HEK293 (cell line): Measurements from ENCODE around the gene UTP3.

Experiments
- CTCF ChIA-PET: fragments of 350-600 bp; formaldehyde crosslinking; extraction: SDS; loops from one replicate; lab custom pipeline; 2021; ENCODE audit warnings: antibody characterized with exemption; lab: Yijun Ruan, JAX
- POLR2A ChIA-PET: fragments of 300-600 bp; formaldehyde crosslinking; extraction: SDS; loops from one replicate; lab custom pipeline; 2020; ENCODE audit warnings: antibody characterized with exemption, inconsistent platforms; lab: Yijun Ruan, JAX
- H3K27ac ChIP-seq: fragments of 200-500 bp; sonication (Bioruptor generic); 2 replicates; pipeline ENCODE4 v1.5.1; 2014; ENCODE audit warnings: low read depth, low read length, control low read depth, inconsistent platforms; ENCODE audit errors: extremely low read depth
- H3K36me3 ChIP-seq, 2 experiments: fragments of 200-500 bp in 1 of 2; sonication (Bioruptor generic) in 1 of 2; 1 replicate in 1 of 2; 2 replicates in 1 of 2; pipeline ENCODE4 v1.5.1; 2014 to 2017; ENCODE audit warnings: inconsistent platforms in 2 of 2, low read length in 2 of 2; ENCODE audit not compliant: control insufficient read depth in 2 of 2, insufficient read depth in 1 of 2
- H3K4me1 ChIP-seq: fragments of 200-500 bp; sonication (Bioruptor generic); 2 replicates; pipeline ENCODE4 v1.5.1; 2014; ENCODE audit warnings: mild to moderate bottlenecking, low read length, inconsistent platforms; ENCODE audit not compliant: control insufficient read depth, insufficient read depth
- H3K4me3 ChIP-seq: 2 replicates; pipeline ENCODE4 v1.5.1; 2011; ENCODE audit warnings: low read depth, mild to moderate bottlenecking, control low read depth, low read length, moderate library complexity
- H3K9me3 ChIP-seq: fragments of 200-500 bp; sonication (Bioruptor generic); 2 replicates; pipeline ENCODE4 v1.5.1; 2014; ENCODE audit warnings: low read depth, low read length, inconsistent platforms; ENCODE audit not compliant: control insufficient read depth, insufficient read depth
- GLI4 ChIP-seq: fragments of 450-650 bp; formaldehyde crosslinking; IDR thresholded peaks from 2 replicates; pipeline ENCODE4 v1.5.1; 2016; ENCODE audit warnings: missing biosample characterization, missing genetic modification characterization
- IKZF3 ChIP-seq: fragments of 450-650 bp; IDR thresholded peaks from 2 replicates; pipeline ENCODE4 v1.5.0; 2018; ENCODE audit warnings: missing biosample characterization, mild to moderate bottlenecking, missing genetic modification characterization, moderate library complexity
- KLF7 ChIP-seq: fragments of 450-650 bp; formaldehyde crosslinking; IDR thresholded peaks from 2 replicates; pipeline ENCODE4 v1.5.1; 2016; ENCODE audit warnings: missing biosample characterization, missing genetic modification characterization, borderline replicate concordance
- MZF1 ChIP-seq: fragments of 450-650 bp; formaldehyde crosslinking; IDR thresholded peaks from 2 replicates; pipeline ENCODE4 v1.5.1; 2017; ENCODE audit warnings: missing biosample characterization, missing genetic modification characterization, borderline replicate concordance
- OSR2 ChIP-seq: fragments of 450-650 bp; formaldehyde crosslinking; IDR thresholded peaks from 2 replicates; pipeline ENCODE4 v1.5.1; 2016; ENCODE audit warnings: missing biosample characterization, missing genetic modification characterization
- WT1 ChIP-seq: fragments of 450-650 bp; formaldehyde crosslinking; IDR thresholded peaks from 2 replicates; pipeline ENCODE4 v1.5.1; 2016; ENCODE audit warnings: missing biosample characterization, missing genetic modification characterization
- ZBTB7A ChIP-seq: fragments of 450-650 bp; formaldehyde crosslinking; IDR thresholded peaks from 2 replicates; pipeline ENCODE4 v1.5.1; 2016; ENCODE audit warnings: low read depth, missing biosample characterization, missing genetic modification characterization
- ZNF155 ChIP-seq: fragments of 450-650 bp; formaldehyde crosslinking; IDR thresholded peaks from 2 replicates; pipeline ENCODE4 v1.5.1; 2016; ENCODE audit warnings: missing biosample characterization, missing genetic modification characterization
- ZNF184 ChIP-seq: fragments of 450-650 bp; IDR thresholded peaks from 2 replicates; pipeline ENCODE4 v1.5.1; 2018; ENCODE audit warnings: missing biosample characterization, mild to moderate bottlenecking, missing genetic modification characterization
- ZNF19 ChIP-seq: fragments of 450-650 bp; formaldehyde crosslinking; IDR thresholded peaks from 2 replicates; pipeline ENCODE4; 2016; ENCODE audit warnings: missing biosample characterization, missing genetic modification characterization, low read depth
- ZNF214 ChIP-seq: fragments of 450-650 bp; formaldehyde crosslinking; IDR thresholded peaks from 2 replicates; pipeline ENCODE4 v1.5.1; 2017; ENCODE audit warnings: missing biosample characterization, mild to moderate bottlenecking, missing genetic modification characterization, borderline replicate concordance
- ZNF530 ChIP-seq: fragments of 450-650 bp; formaldehyde crosslinking; IDR thresholded peaks from 2 replicates; pipeline ENCODE4 v1.5.1; 2016; ENCODE audit warnings: low read depth, missing biosample characterization, missing genetic modification characterization
- ZNF560 ChIP-seq: fragments of 450-650 bp; formaldehyde crosslinking; IDR thresholded peaks from 2 replicates; pipeline ENCODE4 v1.5.1; 2017; ENCODE audit warnings: missing biosample characterization, missing genetic modification characterization, borderline replicate concordance
- ZNF585B ChIP-seq: fragments of 450-650 bp; formaldehyde crosslinking; IDR thresholded peaks from 2 replicates; pipeline ENCODE4 v1.5.1; 2016; ENCODE audit warnings: missing biosample characterization, missing genetic modification characterization
- ZNF792 ChIP-seq: fragments of 450-650 bp; formaldehyde crosslinking; IDR thresholded peaks from 2 replicates; pipeline ENCODE4 v1.5.1; 2016; ENCODE audit warnings: missing biosample characterization, missing genetic modification characterization
- TF ChIP-seq, protein P1 (sequence below): fragments of 450-650 bp; formaldehyde crosslinking; IDR thresholded peaks from 2 replicates; pipeline ENCODE4 v1.5.1; 2016; ENCODE audit warnings: missing biosample characterization, missing genetic modification characterization, borderline replicate concordance
- TF ChIP-seq, protein P2 (sequence below): fragments of 450-650 bp; formaldehyde crosslinking; conservative IDR thresholded peaks from 2 replicates; pipeline ENCODE4 v1.5.1; 2016; ENCODE audit warnings: low read depth, missing biosample characterization, missing genetic modification characterization
- TF ChIP-seq, protein P3 (sequence below): fragments of 450-650 bp; formaldehyde crosslinking; optimal IDR thresholded peaks from 2 replicates; pipeline ENCODE3; 2016; ENCODE audit warnings: missing biosample characterization, mild to moderate bottlenecking, missing genetic modification characterization
- TF ChIP-seq, protein P4 (sequence below): fragments of 450-650 bp; formaldehyde crosslinking; IDR thresholded peaks from 2 replicates; pipeline ENCODE4 v1.5.1; 2017; ENCODE audit warnings: missing biosample characterization, missing genetic modification characterization
- TF ChIP-seq, protein P5 (sequence below): fragments of 450-650 bp; formaldehyde crosslinking; IDR thresholded peaks from 2 replicates; pipeline ENCODE4 v1.5.1; 2016; ENCODE audit warnings: missing biosample characterization, missing genetic modification characterization, low read depth

The UTP3 gene

DNA sequence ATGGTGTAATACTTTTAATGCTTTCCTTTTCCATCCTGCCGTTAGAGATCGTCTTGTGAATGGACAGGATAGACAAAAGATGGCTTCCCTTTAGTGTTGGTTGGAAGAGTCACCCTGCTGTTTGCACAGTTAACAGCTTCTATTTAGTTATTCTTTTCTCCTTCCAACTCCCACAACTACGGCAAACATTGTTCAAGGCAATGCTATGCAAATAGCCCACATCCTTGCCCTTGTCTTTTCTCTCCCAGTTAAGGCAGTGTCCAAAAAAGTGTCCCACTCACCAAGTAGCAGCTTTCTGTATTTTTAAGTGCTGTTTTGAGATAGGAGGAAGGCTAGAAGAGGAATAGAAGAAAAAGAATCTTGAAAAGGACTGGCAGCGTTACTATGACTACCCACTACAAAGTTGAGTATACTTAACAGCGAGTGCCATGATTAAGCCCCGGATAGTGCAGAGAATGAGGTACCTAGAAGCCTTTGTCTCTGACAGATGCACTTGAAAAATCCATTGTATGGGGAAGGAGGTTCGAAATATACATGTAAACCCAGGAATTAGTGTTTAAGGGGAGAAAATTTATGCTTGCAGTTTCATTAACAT lies 21.4 kb downstream of the UTP3 start:
- no peak overlapping the region for H3K27ac ChIP-seq

More for the DNA sequence above, 21.4 kb downstream of the UTP3 start:
- 0 out of 2 replicates have a peak, but pooled peaks cover 2% of the 10 kb centered on the region for H3K4me1 ChIP-seq
- TF ChIP-seq IKZF3 (tag by site-specific recombination) = no peak
- TF ChIP-seq MZF1 (tag by site-specific recombination) = no peak
- TF ChIP-seq ZNF155 (tag by site-specific recombination) = no peak
- no peak for TF ChIP-seq ZNF530 (tag by site-specific recombination)
- TF ChIP-seq ZBTB7A = no peak
- TF ChIP-seq OSR2 (tag by site-specific recombination) = no peak
- no peak for TF ChIP-seq ZNF585B
- TF ChIP-seq, protein P1, sequence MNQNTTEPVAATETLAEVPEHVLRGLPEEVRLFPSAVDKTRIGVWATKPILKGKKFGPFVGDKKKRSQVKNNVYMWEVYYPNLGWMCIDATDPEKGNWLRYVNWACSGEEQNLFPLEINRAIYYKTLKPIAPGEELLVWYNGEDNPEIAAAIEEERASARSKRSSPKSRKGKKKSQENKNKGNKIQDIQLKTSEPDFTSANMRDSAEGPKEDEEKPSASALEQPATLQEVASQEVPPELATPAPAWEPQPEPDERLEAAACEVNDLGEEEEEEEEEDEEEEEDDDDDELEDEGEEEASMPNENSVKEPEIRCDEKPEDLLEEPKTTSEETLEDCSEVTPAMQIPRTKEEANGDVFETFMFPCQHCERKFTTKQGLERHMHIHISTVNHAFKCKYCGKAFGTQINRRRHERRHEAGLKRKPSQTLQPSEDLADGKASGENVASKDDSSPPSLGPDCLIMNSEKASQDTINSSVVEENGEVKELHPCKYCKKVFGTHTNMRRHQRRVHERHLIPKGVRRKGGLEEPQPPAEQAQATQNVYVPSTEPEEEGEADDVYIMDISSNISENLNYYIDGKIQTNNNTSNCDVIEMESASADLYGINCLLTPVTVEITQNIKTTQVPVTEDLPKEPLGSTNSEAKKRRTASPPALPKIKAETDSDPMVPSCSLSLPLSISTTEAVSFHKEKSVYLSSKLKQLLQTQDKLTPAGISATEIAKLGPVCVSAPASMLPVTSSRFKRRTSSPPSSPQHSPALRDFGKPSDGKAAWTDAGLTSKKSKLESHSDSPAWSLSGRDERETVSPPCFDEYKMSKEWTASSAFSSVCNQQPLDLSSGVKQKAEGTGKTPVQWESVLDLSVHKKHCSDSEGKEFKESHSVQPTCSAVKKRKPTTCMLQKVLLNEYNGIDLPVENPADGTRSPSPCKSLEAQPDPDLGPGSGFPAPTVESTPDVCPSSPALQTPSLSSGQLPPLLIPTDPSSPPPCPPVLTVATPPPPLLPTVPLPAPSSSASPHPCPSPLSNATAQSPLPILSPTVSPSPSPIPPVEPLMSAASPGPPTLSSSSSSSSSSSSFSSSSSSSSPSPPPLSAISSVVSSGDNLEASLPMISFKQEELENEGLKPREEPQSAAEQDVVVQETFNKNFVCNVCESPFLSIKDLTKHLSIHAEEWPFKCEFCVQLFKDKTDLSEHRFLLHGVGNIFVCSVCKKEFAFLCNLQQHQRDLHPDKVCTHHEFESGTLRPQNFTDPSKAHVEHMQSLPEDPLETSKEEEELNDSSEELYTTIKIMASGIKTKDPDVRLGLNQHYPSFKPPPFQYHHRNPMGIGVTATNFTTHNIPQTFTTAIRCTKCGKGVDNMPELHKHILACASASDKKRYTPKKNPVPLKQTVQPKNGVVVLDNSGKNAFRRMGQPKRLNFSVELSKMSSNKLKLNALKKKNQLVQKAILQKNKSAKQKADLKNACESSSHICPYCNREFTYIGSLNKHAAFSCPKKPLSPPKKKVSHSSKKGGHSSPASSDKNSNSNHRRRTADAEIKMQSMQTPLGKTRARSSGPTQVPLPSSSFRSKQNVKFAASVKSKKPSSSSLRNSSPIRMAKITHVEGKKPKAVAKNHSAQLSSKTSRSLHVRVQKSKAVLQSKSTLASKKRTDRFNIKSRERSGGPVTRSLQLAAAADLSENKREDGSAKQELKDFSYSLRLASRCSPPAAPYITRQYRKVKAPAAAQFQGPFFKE (tag by site-specific recombination) = no peak
- TF ChIP-seq ZNF19 (tag by site-specific recombination) = no peak
- TF ChIP-seq ZNF214 (tag by site-specific recombination) = no peak
- no peak for TF ChIP-seq WT1 (tag by site-specific recombination)
- no peak for TF ChIP-seq KLF7 (tag by site-specific recombination)
- no peak for TF ChIP-seq ZNF560
- no peak for TF ChIP-seq ZNF184 (tag by site-specific recombination)
- TF ChIP-seq, protein P2, sequence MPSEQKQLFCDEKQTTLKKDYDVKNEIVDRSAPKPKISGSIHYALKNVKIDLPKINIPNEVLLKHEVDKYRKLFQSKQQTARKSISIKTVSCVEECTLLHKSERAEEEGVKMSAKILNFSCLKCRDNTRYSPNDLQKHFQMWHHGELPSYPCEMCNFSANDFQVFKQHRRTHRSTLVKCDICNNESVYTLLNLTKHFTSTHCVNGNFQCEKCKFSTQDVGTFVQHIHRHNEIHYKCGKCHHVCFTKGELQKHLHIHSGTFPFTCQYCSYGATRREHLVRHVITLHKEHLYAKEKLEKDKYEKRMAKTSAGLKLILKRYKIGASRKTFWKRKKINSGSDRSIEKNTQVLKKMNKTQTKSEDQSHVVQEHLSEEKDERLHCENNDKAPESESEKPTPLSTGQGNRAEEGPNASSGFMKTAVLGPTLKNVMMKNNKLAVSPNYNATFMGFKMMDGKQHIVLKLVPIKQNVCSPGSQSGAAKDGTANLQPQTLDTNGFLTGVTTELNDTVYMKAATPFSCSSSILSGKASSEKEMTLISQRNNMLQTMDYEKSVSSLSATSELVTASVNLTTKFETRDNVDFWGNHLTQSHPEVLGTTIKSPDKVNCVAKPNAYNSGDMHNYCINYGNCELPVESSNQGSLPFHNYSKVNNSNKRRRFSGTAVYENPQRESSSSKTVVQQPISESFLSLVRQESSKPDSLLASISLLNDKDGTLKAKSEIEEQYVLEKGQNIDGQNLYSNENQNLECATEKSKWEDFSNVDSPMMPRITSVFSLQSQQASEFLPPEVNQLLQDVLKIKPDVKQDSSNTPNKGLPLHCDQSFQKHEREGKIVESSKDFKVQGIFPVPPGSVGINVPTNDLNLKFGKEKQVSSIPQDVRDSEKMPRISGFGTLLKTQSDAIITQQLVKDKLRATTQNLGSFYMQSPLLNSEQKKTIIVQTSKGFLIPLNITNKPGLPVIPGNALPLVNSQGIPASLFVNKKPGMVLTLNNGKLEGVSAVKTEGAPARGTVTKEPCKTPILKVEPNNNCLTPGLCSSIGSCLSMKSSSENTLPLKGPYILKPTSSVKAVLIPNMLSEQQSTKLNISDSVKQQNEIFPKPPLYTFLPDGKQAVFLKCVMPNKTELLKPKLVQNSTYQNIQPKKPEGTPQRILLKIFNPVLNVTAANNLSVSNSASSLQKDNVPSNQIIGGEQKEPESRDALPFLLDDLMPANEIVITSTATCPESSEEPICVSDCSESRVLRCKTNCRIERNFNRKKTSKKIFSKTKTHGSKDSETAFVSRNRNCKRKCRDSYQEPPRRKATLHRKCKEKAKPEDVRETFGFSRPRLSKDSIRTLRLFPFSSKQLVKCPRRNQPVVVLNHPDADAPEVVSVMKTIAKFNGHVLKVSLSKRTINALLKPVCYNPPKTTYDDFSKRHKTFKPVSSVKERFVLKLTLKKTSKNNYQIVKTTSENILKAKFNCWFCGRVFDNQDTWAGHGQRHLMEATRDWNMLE (tag by site-specific recombination) = no peak
- no peak for TF ChIP-seq GLI4 (tag by site-specific recombination)
- TF ChIP-seq ZNF792 = no peak
- TF ChIP-seq, protein P3, sequence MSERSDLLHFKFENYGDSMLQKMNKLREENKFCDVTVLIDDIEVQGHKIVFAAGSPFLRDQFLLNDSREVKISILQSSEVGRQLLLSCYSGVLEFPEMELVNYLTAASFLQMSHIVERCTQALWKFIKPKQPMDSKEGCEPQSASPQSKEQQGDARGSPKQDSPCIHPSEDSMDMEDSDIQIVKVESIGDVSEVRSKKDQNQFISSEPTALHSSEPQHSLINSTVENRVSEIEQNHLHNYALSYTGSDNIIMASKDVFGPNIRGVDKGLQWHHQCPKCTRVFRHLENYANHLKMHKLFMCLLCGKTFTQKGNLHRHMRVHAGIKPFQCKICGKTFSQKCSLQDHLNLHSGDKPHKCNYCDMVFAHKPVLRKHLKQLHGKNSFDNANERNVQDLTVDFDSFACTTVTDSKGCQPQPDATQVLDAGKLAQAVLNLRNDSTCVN = no peak
- TF ChIP-seq, protein P4, sequence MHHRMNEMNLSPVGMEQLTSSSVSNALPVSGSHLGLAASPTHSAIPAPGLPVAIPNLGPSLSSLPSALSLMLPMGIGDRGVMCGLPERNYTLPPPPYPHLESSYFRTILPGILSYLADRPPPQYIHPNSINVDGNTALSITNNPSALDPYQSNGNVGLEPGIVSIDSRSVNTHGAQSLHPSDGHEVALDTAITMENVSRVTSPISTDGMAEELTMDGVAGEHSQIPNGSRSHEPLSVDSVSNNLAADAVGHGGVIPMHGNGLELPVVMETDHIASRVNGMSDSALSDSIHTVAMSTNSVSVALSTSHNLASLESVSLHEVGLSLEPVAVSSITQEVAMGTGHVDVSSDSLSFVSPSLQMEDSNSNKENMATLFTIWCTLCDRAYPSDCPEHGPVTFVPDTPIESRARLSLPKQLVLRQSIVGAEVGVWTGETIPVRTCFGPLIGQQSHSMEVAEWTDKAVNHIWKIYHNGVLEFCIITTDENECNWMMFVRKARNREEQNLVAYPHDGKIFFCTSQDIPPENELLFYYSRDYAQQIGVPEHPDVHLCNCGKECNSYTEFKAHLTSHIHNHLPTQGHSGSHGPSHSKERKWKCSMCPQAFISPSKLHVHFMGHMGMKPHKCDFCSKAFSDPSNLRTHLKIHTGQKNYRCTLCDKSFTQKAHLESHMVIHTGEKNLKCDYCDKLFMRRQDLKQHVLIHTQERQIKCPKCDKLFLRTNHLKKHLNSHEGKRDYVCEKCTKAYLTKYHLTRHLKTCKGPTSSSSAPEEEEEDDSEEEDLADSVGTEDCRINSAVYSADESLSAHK (tag by site-specific recombination) = no peak
- TF ChIP-seq, protein P5, sequence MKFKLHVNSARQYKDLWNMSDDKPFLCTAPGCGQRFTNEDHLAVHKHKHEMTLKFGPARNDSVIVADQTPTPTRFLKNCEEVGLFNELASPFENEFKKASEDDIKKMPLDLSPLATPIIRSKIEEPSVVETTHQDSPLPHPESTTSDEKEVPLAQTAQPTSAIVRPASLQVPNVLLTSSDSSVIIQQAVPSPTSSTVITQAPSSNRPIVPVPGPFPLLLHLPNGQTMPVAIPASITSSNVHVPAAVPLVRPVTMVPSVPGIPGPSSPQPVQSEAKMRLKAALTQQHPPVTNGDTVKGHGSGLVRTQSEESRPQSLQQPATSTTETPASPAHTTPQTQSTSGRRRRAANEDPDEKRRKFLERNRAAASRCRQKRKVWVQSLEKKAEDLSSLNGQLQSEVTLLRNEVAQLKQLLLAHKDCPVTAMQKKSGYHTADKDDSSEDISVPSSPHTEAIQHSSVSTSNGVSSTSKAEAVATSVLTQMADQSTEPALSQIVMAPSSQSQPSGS (tag by site-specific recombination) = no peak
- TF ChIP-seq, all 188 proteins: peak for 0
- CTCF ChIA-PET = no interaction called here
- Histone ChIP-seq H3K9me3 (no peaks in the 10 kb centered on the region), H3K4me3 (no peak overlapping the region), H3K36me3 (no peaks in the 10 kb centered on the region)
- POLR2A ChIA-PET = no interaction called here
